CD4-positive, alpha-beta T cell treated with Interleukin-15 for 1 hour (primary cell): ENCODE results near the gene TDRD6.
"Not testable (repeated sequence)": the region's sequence is repeated elsewhere in the genome, so short reads cannot be mapped to it uniquely, and the experiment has no call there.

ENCODE experiments used
- DNase-seq: peaks from one replicate; pipeline ENCODE4 v3.0.0-alpha.2; 2020

Gene TDRD6

GRCh38 chr6:46688966-46689335, 1.3 kb downstream of the TDRD6 start:
- DNase-seq, result no peak

GRCh38 chr6:46689657-46690056, 2.0 kb downstream of the TDRD6 start:
- DNase-seq, result no peak

- DNase-seq, result no peak
Observed at GRCh38 chr6:46690141-46690755, 2.6 kb downstream of the TDRD6 start.

GRCh38 chr6:46690911-46691451, 3.3 kb downstream of the TDRD6 start:
- DNase-seq, result no peak

GRCh38 chr6:46699970-46700369, 12.3 kb downstream of the TDRD6 start:
- DNase-seq, result no peak

GRCh38 chr6:46704562-46704961, 16.9 kb downstream of the TDRD6 start:
- DNase-seq, result no peak

- no peak for DNase-seq
Observed at GRCh38 chr6:46706464-46706863, 18.8 kb downstream of the TDRD6 start.

- no peak for DNase-seq
Observed at GRCh38 chr6:46711491-46711890, 23.8 kb downstream of the TDRD6 start.

GRCh38 chr6:46715141-46715540, 27.5 kb downstream of the TDRD6 start:
- no peak for DNase-seq

GRCh38 chr6:46719099-46719498, 31.4 kb downstream of the TDRD6 start:
- DNase-seq, result no peak

- DNase-seq, result no peak
Observed at GRCh38 chr6:46720401-46720800, 32.7 kb downstream of the TDRD6 start.

GRCh38 chr6:46729787-46730326, 42.2 kb downstream of the TDRD6 start:
- DNase-seq, result no peak

- DNase-seq, result no peak
Observed at GRCh38 chr6:46730921-46731461, 43.3 kb downstream of the TDRD6 start.

GRCh38 chr6:46733341-46733801, 45.7 kb downstream of the TDRD6 start:
- no peak for DNase-seq

- no peak for DNase-seq
Observed at GRCh38 chr6:46734867-46735719, 47.4 kb downstream of the TDRD6 start, which contains the start of gene PLA2G7. PLA2G7 (minus strand) TSS chr6:46735375; CDS start chr6:46722891, 12,484 bp downstream.

GRCh38 chr6:46735720-46736031, 48.0 kb downstream of the TDRD6 start:
- no peak for DNase-seq

GRCh38 chr6:46736906-46737305, 49.2 kb downstream of the TDRD6 start:
- no peak for DNase-seq

- no peak for DNase-seq
Observed at GRCh38 chr6:46741482-46741881, 53.8 kb downstream of the TDRD6 start.

GRCh38 chr6:46741910-46742309, 54.2 kb downstream of the TDRD6 start:
- DNase-seq, result no peak

GRCh38 chr6:46743425-46744158, 55.9 kb downstream of the TDRD6 start:
- no peak for DNase-seq

GRCh38 chr6:46744159-46744725, 56.6 kb downstream of the TDRD6 start:
- DNase-seq, result not testable (repeated sequence)

- DNase-seq, result no peak
Observed at GRCh38 chr6:46745973-46746372, 58.3 kb downstream of the TDRD6 start.

GRCh38 chr6:46746696-46747095, 59.0 kb downstream of the TDRD6 start, which contains the start of gene ANKRD66:
ANKRD66 (plus strand) TSS chr6:46746933; CDS start chr6:46751949, 5,016 bp downstream.
- no peak for DNase-seq
